Neural progenitor cell (in vitro differentiated cells): Measurements from ENCODE around the gene DYSF. TPM values are rescaled to one million over a fixed set of nuclear protein-coding genes. Genes with fewer than 3 reads are reported as not detected.

Source experiments
- DNase-seq: peaks from one replicate; pipeline ENCODE4 v3.0.0-alpha.2; 2016; ENCODE audit warnings: low spot score
- H2AFZ ChIP-seq: fragments of 200-600 bp; sonication (generic); replicated peaks from 2 replicates; pipeline ENCODE4 v1.6.1; 2016; ENCODE audit warnings: antibody characterized with exemption
- H3F3A ChIP-seq: fragments of 200-600 bp; sonication (generic); 2 replicates; pipeline ENCODE4 v1.6.1; 2016; ENCODE audit warnings: antibody characterized with exemption, low read depth
- H3K27ac ChIP-seq: fragments of 200-600 bp; sonication (generic); 2 replicates; pipeline ENCODE4 v1.5.1; 2016; ENCODE audit warnings: mild to moderate bottlenecking
- H3K27me3 ChIP-seq: fragments of 200-600 bp; sonication (generic); 2 replicates; pipeline ENCODE4 v1.6.1; 2016; ENCODE audit warnings: mild to moderate bottlenecking, moderate library complexity
- H3K36me3 ChIP-seq: fragments of 200-600 bp; sonication (generic); 2 replicates; pipeline ENCODE4 v1.5.1; 2016
- H3K4me1 ChIP-seq: fragments of 200-600 bp; sonication (generic); 2 replicates; pipeline ENCODE4 v1.6.1; 2016; ENCODE audit warnings: mixed run types
- H3K4me2 ChIP-seq: fragments of 200-600 bp; sonication (generic); 2 replicates; pipeline ENCODE4 v1.6.1; 2016
- H3K4me3 ChIP-seq: fragments of 200-600 bp; sonication (generic); 2 replicates; pipeline ENCODE4 v1.5.1; 2016
- H3K79me2 ChIP-seq: fragments of 200-600 bp; sonication (generic); 2 replicates; pipeline ENCODE4 v1.6.1; 2016; ENCODE audit warnings: low read depth
- H3K9ac ChIP-seq: fragments of 200-600 bp; sonication (generic); 2 replicates; pipeline ENCODE4 v1.6.1; 2016
- H3K9me3 ChIP-seq: fragments of 200-600 bp; sonication (generic); 2 replicates; pipeline ENCODE4 v1.5.1; 2016; ENCODE audit warnings: low read depth
- H4K20me1 ChIP-seq: fragments of 200-600 bp; sonication (generic); 2 replicates; pipeline ENCODE4 v1.6.1; 2016; ENCODE audit warnings: low read depth
- H3K27ac Mint-ChIP-seq: 3 replicates; pipeline ENCODE4 v1.8.0; 2021; ENCODE audit warnings: mixed read lengths
- H3K27me3 Mint-ChIP-seq: 2 replicates; pipeline ENCODE4 v1.8.0; 2022; ENCODE audit warnings: low read depth, mild to moderate bottlenecking, inconsistent platforms, moderate library complexity, mixed read lengths; ENCODE audit not compliant: insufficient read depth
- H3K36me3 Mint-ChIP-seq: 3 replicates; pipeline ENCODE4 v1.8.0; 2021; ENCODE audit warnings: mixed read lengths
- H3K4me1 Mint-ChIP-seq: 3 replicates; pipeline ENCODE4 v1.8.0; 2021; ENCODE audit warnings: mixed read lengths
- H3K4me3 Mint-ChIP-seq: 3 replicates; pipeline ENCODE4 v1.8.0; 2021; ENCODE audit warnings: mild to moderate bottlenecking, moderate library complexity, mixed read lengths
- H3K9me3 Mint-ChIP-seq: 3 replicates; pipeline ENCODE4 v1.8.0; 2020; ENCODE audit warnings: mixed read lengths
- CTCF ChIP-seq: fragments of 200-600 bp; sonication (generic); IDR thresholded peaks from 2 replicates; pipeline ENCODE4 v1.5.1; 2017; ENCODE audit warnings: antibody characterized with exemption, mild to moderate bottlenecking
- EZH2 ChIP-seq: fragments of 200-600 bp; sonication (generic); IDR thresholded peaks from 2 replicates; pipeline ENCODE4 v1.6.1; 2017; ENCODE audit warnings: antibody characterized with exemption, mild to moderate bottlenecking, moderate library complexity
- EZH2phosphoT487 ChIP-seq: fragments of 200-600 bp; sonication (generic); IDR thresholded peaks from 2 replicates; pipeline ENCODE4 v1.6.1; 2017; ENCODE audit warnings: antibody characterized with exemption
- total RNA-seq: library from RNA; depleted of rRNA; stranded (reverse); fragments of >200 nt; gene quantifications from 2 replicates; pipeline ENCODE4 v1.2.3, GENCODE V29; 2015; ENCODE audit warnings: low replicate concordance

DYSF gene
- total RNA-seq, 1 donor from 2014 or later = 0.39 TPM

DNA sequence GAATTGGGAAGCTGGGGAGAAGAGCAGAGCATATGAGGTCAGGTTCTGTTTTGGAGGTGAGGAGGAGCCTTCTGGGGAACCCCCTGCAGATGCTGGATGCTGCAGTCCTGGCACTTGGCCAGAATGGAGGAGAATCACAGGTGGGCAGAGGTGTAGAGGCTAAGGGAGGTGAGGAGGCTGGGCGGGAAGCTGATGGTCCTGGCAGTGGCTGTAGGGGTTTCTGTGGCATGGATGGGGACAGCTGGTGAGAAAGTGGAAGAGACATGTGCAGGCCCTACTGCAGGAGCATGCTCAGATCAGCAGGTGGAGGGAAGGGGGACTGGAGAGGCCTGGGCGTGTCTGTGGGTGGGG is 101.3 kb downstream of the DYSF start:
- Mint-ChIP-seq H3K4me3 (no peak overlapping the region), H3K36me3 (no peaks in the 10 kb centered on the region), H3K4me1 (peaks cover 4% of the 10 kb centered on the region), H3K27me3 (peaks cover 5% of the 10 kb centered on the region), H3K9me3 (no peaks in the 10 kb centered on the region), H3K27ac (no peak overlapping the region)
- TF ChIP-seq EZH2phosphoT487 = no peak
- no peak for TF ChIP-seq CTCF
- no peak for TF ChIP-seq EZH2
- Histone ChIP-seq H3K9ac (no peak overlapping the region), H3K27me3 (no peaks in the 10 kb centered on the region), H3K4me3 (no peak overlapping the region), H2AFZ (no peak overlapping the region), H3K4me2 (no peak overlapping the region), H3K79me2 (no peaks in the 10 kb centered on the region), H3K9me3 (no peaks in the 10 kb centered on the region), H3K27ac (no peak overlapping the region), H3K4me1 (no peaks in the 10 kb centered on the region), H4K20me1 (no peaks in the 10 kb centered on the region), H3F3A (no peaks in the 10 kb centered on the region), H3K36me3 (no peaks in the 10 kb centered on the region)
- DNase-seq = no peak

- Mint-ChIP-seq H3K36me3 (no peaks in the 10 kb centered on the region), H3K9me3 (no peaks in the 10 kb centered on the region), H3K4me1 (no peaks in the 10 kb centered on the region), H3K27ac (no peak overlapping the region), H3K4me3 (no peak overlapping the region), H3K27me3 (peaks cover 5% of the 10 kb centered on the region)
- Histone ChIP-seq H3K4me1 (no peaks in the 10 kb centered on the region), H2AFZ (no peak overlapping the region), H3K4me3 (no peak overlapping the region), H4K20me1 (no peaks in the 10 kb centered on the region), H3K79me2 (no peaks in the 10 kb centered on the region), H3K9me3 (no peaks in the 10 kb centered on the region), H3K27me3 (no peaks in the 10 kb centered on the region), H3K4me2 (no peak overlapping the region), H3K27ac (no peak overlapping the region), H3K36me3 (no peaks in the 10 kb centered on the region), H3K9ac (no peak overlapping the region), H3F3A (no peaks in the 10 kb centered on the region)
- DNase-seq = no peak
- no peak for TF ChIP-seq CTCF
- TF ChIP-seq EZH2 = no peak
- no peak for TF ChIP-seq EZH2phosphoT487
These were observed 102.6 kb downstream of the DYSF start for GRCh38 chr2:71555798-71556454.

DNA sequence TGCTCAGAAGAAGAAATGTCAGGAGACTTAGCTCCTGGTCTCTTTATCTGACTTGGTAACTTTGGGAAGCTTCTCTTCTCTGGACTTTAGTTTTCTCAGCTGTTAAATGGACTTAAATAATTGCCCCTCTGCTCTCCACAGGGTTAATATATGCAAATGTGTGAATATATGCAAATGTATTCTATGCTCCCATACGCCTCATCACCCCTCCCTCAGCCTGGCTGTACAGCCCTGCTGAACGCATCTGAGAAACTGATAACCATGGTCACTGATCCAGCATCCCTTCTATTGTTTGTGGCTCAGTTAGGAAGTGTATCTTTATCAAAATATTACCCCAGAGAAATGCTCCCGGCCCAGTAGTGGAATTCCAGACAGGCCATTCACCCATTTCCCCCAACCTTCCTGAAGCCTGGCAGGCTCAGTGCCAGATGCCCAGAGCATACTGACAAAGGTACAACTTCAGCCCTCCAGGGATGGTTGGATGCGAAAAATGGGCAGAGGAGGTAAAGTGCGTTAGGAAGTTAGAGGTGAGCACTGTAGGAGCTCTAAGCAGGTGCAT is 103.4 kb downstream of the DYSF start:
- peaks cover 5% of the 10 kb centered on the region for H3K27me3 Mint-ChIP-seq
- H3K9ac ChIP-seq = no peak overlapping the region
- no peaks in the 10 kb centered on the region for H3K4me1 ChIP-seq
- H3K27ac ChIP-seq = no peak overlapping the region
- no peak for TF ChIP-seq EZH2phosphoT487
- H2AFZ ChIP-seq = no peak overlapping the region
- H3K36me3 Mint-ChIP-seq = no peaks in the 10 kb centered on the region
- H3K27me3 ChIP-seq = no peaks in the 10 kb centered on the region
- H4K20me1 ChIP-seq = no peaks in the 10 kb centered on the region
- no peak overlapping the region for H3K4me3 Mint-ChIP-seq
- no peak overlapping the region for H3K4me3 ChIP-seq
- H3F3A ChIP-seq = no peaks in the 10 kb centered on the region
- no peak overlapping the region for H3K4me2 ChIP-seq
- no peak for DNase-seq
- no peaks in the 10 kb centered on the region for H3K79me2 ChIP-seq
- no peaks in the 10 kb centered on the region for H3K36me3 ChIP-seq
- no peak overlapping the region for H3K27ac Mint-ChIP-seq
- H3K4me1 Mint-ChIP-seq = no peaks in the 10 kb centered on the region
- no peaks in the 10 kb centered on the region for H3K9me3 ChIP-seq
- H3K9me3 Mint-ChIP-seq = no peaks in the 10 kb centered on the region

DNA sequence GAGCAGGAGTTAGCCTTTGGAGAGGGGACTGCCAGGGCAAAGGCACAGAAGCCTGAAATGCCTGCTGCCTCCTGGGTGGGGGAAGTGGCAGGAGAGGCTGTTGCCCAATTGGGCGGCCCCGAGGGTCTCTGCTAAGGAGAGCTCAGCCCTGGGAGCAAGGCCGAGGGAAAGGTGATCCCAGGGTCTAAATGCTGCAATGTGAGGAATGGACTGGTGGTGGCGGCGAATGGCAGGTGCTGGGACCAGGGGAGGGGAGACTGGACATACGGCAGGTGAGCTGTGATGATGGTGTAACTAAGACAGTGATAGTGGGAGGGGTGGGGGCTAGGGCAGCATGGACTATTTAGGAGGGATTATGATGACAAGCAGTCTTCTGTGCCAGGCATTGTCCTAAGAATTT is 104.0 kb downstream of the DYSF start:
- TF ChIP-seq CTCF = no peak
- TF ChIP-seq EZH2phosphoT487 = no peak
- TF ChIP-seq EZH2 = no peak
- Histone ChIP-seq H3K4me1 (no peaks in the 10 kb centered on the region), H3K27ac (no peak overlapping the region), H2AFZ (no peak overlapping the region), H3F3A (no peaks in the 10 kb centered on the region), H4K20me1 (no peaks in the 10 kb centered on the region), H3K4me2 (no peak overlapping the region), H3K4me3 (no peak overlapping the region), H3K27me3 (no peaks in the 10 kb centered on the region), H3K9ac (no peak overlapping the region), H3K9me3 (no peaks in the 10 kb centered on the region), H3K36me3 (no peaks in the 10 kb centered on the region), H3K79me2 (no peaks in the 10 kb centered on the region)
- no peaks in the 10 kb centered on the region for H3K36me3 Mint-ChIP-seq
- H3K27me3 Mint-ChIP-seq = peaks cover 5% of the 10 kb centered on the region
- H3K9me3 Mint-ChIP-seq = no peaks in the 10 kb centered on the region
- DNase-seq = no peak
- H3K4me3 Mint-ChIP-seq = no peak overlapping the region
- no peaks in the 10 kb centered on the region for H3K4me1 Mint-ChIP-seq
- H3K27ac Mint-ChIP-seq = no peak overlapping the region
